IMR-90 (cell line): Measurements from ENCODE around the gene DDI2. TPM values are rescaled to one million over a fixed set of nuclear protein-coding genes. Genes with fewer than 3 reads are reported as not detected.

Source experiments
- ATAC-seq: fragments of 200-7000 bp; cut with Tn5 transposase; 2 replicates; pipeline ENCODE4 v1.9.1; 2020; ENCODE audit warnings: low read depth, mild to moderate bottlenecking, moderate library complexity
- BruUV-seq: library from RNA; stranded (reverse); fragments of 400-500 nt; replicated peaks from 2 replicates; lab custom pipeline; 2021; lab: Mats Ljungman, UMichigan
- CTCF ChIA-PET: fragments of 300-600 bp; formaldehyde crosslinking; extraction: SDS; loops from one replicate; lab custom pipeline; 2021; ENCODE audit warnings: antibody characterized with exemption; lab: Yijun Ruan, JAX
- POLR2A ChIA-PET: fragments of 300-600 bp; sonication (Branson Sonifier 250); formaldehyde crosslinking; loops from one replicate; lab custom pipeline; 2022; ENCODE audit warnings: antibody characterized with exemption; ENCODE audit not compliant: unreplicated experiment; lab: Charles Lee
- DNase-seq: peaks from one replicate; pipeline ENCODE4 v3.0.0; 2013
- H2AFZ ChIP-seq: replicated peaks from 2 replicates; pipeline ENCODE3; 2013; ENCODE audit warnings: low read length, mild to moderate bottlenecking; ENCODE audit not compliant: poor library complexity
- H2AK5ac ChIP-seq: 2 replicates; pipeline ENCODE4 v1.6.1; 2013; ENCODE audit warnings: low read depth, low read length, inconsistent platforms
- H2AK9ac ChIP-seq: replicated peaks from 2 replicates; pipeline ENCODE3; 2013; ENCODE audit warnings: mild to moderate bottlenecking, low read depth, low read length, moderate library complexity; ENCODE audit not compliant: poor library complexity
- H2BK120ac ChIP-seq: 2 replicates; pipeline ENCODE4 v1.6.1; 2013; ENCODE audit warnings: low read depth, low read length, inconsistent platforms
- H2BK15ac ChIP-seq: 3 replicates; pipeline ENCODE4 v1.6.1; 2013; ENCODE audit warnings: low read depth, low read length, inconsistent platforms
- H2BK20ac ChIP-seq: 2 replicates; pipeline ENCODE4 v1.6.1; 2013; ENCODE audit warnings: low read depth, mild to moderate bottlenecking, inconsistent platforms, low read length, moderate library complexity
- H2BK5ac ChIP-seq: 2 replicates; pipeline ENCODE4 v1.6.1; 2013; ENCODE audit warnings: mild to moderate bottlenecking, low read depth, low read length, inconsistent platforms; ENCODE audit not compliant: poor library complexity, severe bottlenecking
- H3K14ac ChIP-seq: replicated peaks from 2 replicates; pipeline ENCODE4 v1.6.1; 2013; ENCODE audit warnings: low read depth, low read length, inconsistent platforms
- H3K18ac ChIP-seq: 2 replicates; pipeline ENCODE4 v1.6.1; 2013; ENCODE audit warnings: low read depth, low read length, control low read depth
- H3K23ac ChIP-seq: 2 replicates; pipeline ENCODE4 v1.6.1; 2013; ENCODE audit warnings: low read depth, low read length, inconsistent platforms
- H3K27ac ChIP-seq: 2 replicates; pipeline ENCODE4 v1.5.1; 2013; ENCODE audit warnings: mild to moderate bottlenecking, control low read depth, low read length; ENCODE audit not compliant: insufficient read depth
- H3K27me3 ChIP-seq: 2 replicates; pipeline ENCODE4 v1.6.1; 2013; ENCODE audit warnings: low read length; ENCODE audit not compliant: control insufficient read depth, insufficient read depth
- H3K36me3 ChIP-seq: 2 replicates; pipeline ENCODE4 v1.6.1; 2013; ENCODE audit warnings: low read length, mixed read lengths; ENCODE audit not compliant: control insufficient read depth, insufficient read depth
- H3K4ac ChIP-seq: 2 replicates; pipeline ENCODE4 v1.6.1; 2013; ENCODE audit warnings: low read depth, low read length, inconsistent platforms
- H3K4me1 ChIP-seq: 2 replicates; pipeline ENCODE4 v1.6.1; 2013; ENCODE audit warnings: low read length, mixed read lengths; ENCODE audit not compliant: control insufficient read depth, insufficient read depth
- H3K4me2 ChIP-seq: 2 replicates; pipeline ENCODE4 v1.6.1; 2013; ENCODE audit warnings: low read depth, mild to moderate bottlenecking, control low read depth, low read length, moderate library complexity
- H3K4me3 ChIP-seq: 2 replicates; pipeline ENCODE4 v1.5.1; 2013; ENCODE audit warnings: low read depth, mild to moderate bottlenecking, control low read depth, low read length, moderate library complexity; ENCODE audit not compliant: insufficient read depth
- H3K56ac ChIP-seq: 2 replicates; pipeline ENCODE4 v1.6.1; 2013; ENCODE audit warnings: low read length, inconsistent platforms; ENCODE audit not compliant: insufficient read depth; ENCODE audit errors: extremely low read depth
- H3K79me1 ChIP-seq, 2 experiments: 2 replicates each; pipeline ENCODE4 v1.6.1; 2013; ENCODE audit warnings: low read length in 2 of 2, inconsistent platforms in 1 of 2, low read depth in 1 of 2
- H3K9ac ChIP-seq: 2 replicates; pipeline ENCODE4 v1.6.1; 2013; ENCODE audit warnings: low read depth, low read length, control low read depth
- H3K9me1 ChIP-seq: 2 replicates; pipeline ENCODE4 v1.6.1; 2013; ENCODE audit warnings: low read length, inconsistent platforms; ENCODE audit not compliant: insufficient read depth
- H3K9me3 ChIP-seq: 2 replicates; pipeline ENCODE4 v1.6.1; 2013; ENCODE audit warnings: low read length; ENCODE audit not compliant: control insufficient read depth, insufficient read depth
- H4K20me1 ChIP-seq: 2 replicates; pipeline ENCODE4 v1.6.1; 2013; ENCODE audit warnings: low read length, inconsistent platforms; ENCODE audit not compliant: insufficient read depth
- H4K5ac ChIP-seq: 2 replicates; pipeline ENCODE4 v1.6.1; 2013; ENCODE audit warnings: mild to moderate bottlenecking, low read depth, low read length, control low read depth
- H4K8ac ChIP-seq, 2 experiments: 2 replicates each; pipeline ENCODE4 v1.6.1; 2013; ENCODE audit warnings: low read depth in 2 of 2, low read length in 2 of 2, control low read depth in 1 of 2, inconsistent platforms in 1 of 2
- H4K91ac ChIP-seq: 2 replicates; pipeline ENCODE4 v1.6.1; 2013; ENCODE audit warnings: low read depth, low read length, inconsistent platforms; ENCODE audit not compliant: insufficient read depth
- CEBPB ChIP-seq: IDR thresholded peaks from 2 replicates; pipeline ENCODE4 v1.6.1; 2012; ENCODE audit warnings: low read depth, low read length, improper control_type of control experiment
- CHD1 ChIP-seq: IDR thresholded peaks from 2 replicates; pipeline ENCODE4 v1.6.1; 2012; ENCODE audit warnings: low read depth, low read length, improper control_type of control experiment
- CTCF ChIP-seq: conservative IDR thresholded peaks from 2 replicates; pipeline ENCODE4 v1.5.1; 2012; ENCODE audit warnings: mild to moderate bottlenecking, low read depth, low read length, improper control_type of control experiment
- ELK1 ChIP-seq: fragments of 150-350 bp; IDR thresholded peaks from 2 replicates; pipeline ENCODE4 v1.6.1; 2016; ENCODE audit warnings: low read depth, mild to moderate bottlenecking, low read length, moderate library complexity, borderline replicate concordance
- FOS ChIP-seq: fragments of 150-350 bp; IDR thresholded peaks from 2 replicates; pipeline ENCODE4 v1.6.1; 2016; ENCODE audit warnings: low read depth, low read length
- MAFK ChIP-seq: IDR thresholded peaks from 2 replicates; pipeline ENCODE4 v1.6.1; 2012; ENCODE audit warnings: low read depth, low read length, improper control_type of control experiment
- MAZ ChIP-seq: IDR thresholded peaks from 2 replicates; pipeline ENCODE4 v1.6.1; 2012; ENCODE audit warnings: low read depth, mild to moderate bottlenecking, low read length, improper control_type of control experiment, moderate library complexity, borderline replicate concordance
- NFE2L2 ChIP-seq: fragments of 150-350 bp; IDR thresholded peaks from 2 replicates; pipeline ENCODE4 v1.6.1; 2016; ENCODE audit warnings: low read depth, mild to moderate bottlenecking, low read length
- POLR2A ChIP-seq: IDR thresholded peaks from 2 replicates; pipeline ENCODE4 v1.6.1; 2012; ENCODE audit warnings: mild to moderate bottlenecking, low read depth, low read length
- RAD21 ChIP-seq: IDR thresholded peaks from 2 replicates; pipeline ENCODE4 v1.6.1; 2012; ENCODE audit warnings: low read length, improper control_type of control experiment
- RCOR1 ChIP-seq: IDR thresholded peaks from 2 replicates; pipeline ENCODE4 v1.6.1; 2012; ENCODE audit warnings: mild to moderate bottlenecking, low read length, improper control_type of control experiment; ENCODE audit not compliant: insufficient replicate concordance
- SMC3 ChIP-seq: fragments of 150-350 bp; IDR thresholded peaks from 2 replicates; pipeline ENCODE4 v1.6.1; 2016; ENCODE audit warnings: low read depth, mild to moderate bottlenecking, antibody characterized with exemption, low read length, moderate library complexity
- WGBS, 2 experiments: methylation state at CpG; one replicate each; pipeline versions ENCODE4 v1.1.5 to v1.1.7; 2013; ENCODE audit warnings: missing lambda C conversion rate in 2 of 2; ENCODE audit not compliant: insufficient read length in 1 of 2; ENCODE audit errors: extremely low coverage in 2 of 2; 5-methylcytosine and 5-hydroxymethylcytosine counted together
- dilution Hi-C: fragments of 300-500 bp; cut with HindIII; formaldehyde crosslinking; loops from one replicate; pipeline ENCODE4 v1.14.3; 2018; ENCODE audit warnings: low sequenced_read_pairs; ENCODE audit not compliant: unreplicated experiment
- in situ Hi-C: fragments of 300-500 bp; cut with MboI; formaldehyde crosslinking; loops from 3 replicates; pipeline ENCODE4 v1.14.3; 2019; ENCODE audit warnings: low sequenced_read_pairs, inconsistent platforms, mixed read lengths
- intact Hi-C: fragments of 100-400 bp; cut with micrococcal nuclease; formaldehyde crosslinking; loops from 2 replicates; pipeline ENCODE4 v1.10.0; 2022
- polyA plus RNA-seq, 3 experiments: library from polyadenylated mRNA; depleted of rRNA; stranded (reverse); fragments of >200 nt; gene quantifications; 2 replicates each; pipeline ENCODE4 v1.2.3, GENCODE V29; 2012; ENCODE audit warnings: low replicate concordance in 1 of 3
- total RNA-seq: library from RNA; depleted of rRNA; stranded (reverse); fragments of >200 nt; gene quantifications from 2 replicates; pipeline ENCODE4 v1.2.3, GENCODE V29; 2012
- TF ChIP-seq, protein P1 (sequence below): fragments of 150-350 bp; IDR thresholded peaks from 2 replicates; pipeline ENCODE4 v1.6.1; 2017; ENCODE audit warnings: mild to moderate bottlenecking, antibody characterized with exemption, low read length, low read depth

The DDI2 gene
- total and polyA plus RNA-seq, 2 of the 4 experiments (the other 2 are of a cell fraction), result 6.0 to 13.4 TPM

DNA sequence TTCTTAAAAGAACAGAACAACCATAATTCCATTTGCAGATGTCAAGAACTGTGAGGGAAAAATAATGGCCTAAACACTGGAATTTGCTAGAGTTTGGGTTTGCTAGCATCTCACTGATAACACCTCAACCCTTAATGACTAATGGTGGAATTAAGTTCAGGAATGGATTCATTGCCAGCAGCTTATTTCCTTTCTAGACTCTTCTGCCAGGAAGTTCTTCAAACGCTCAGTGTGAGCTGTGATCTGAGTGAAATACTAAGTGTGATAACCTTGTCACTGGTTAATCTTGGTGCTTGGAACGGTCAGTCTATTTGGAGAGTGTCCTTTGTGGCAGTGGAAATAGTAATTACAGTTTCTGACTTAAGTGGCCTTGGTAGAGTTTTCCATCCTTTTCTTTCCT is 45.2 kb downstream of the DDI2 start:
- no peak for DNase-seq
- CTCF ChIA-PET, result no interaction called here
- dilution Hi-C loops, result no loop called here
- no peak overlapping the region for H2BK120ac ChIP-seq
- peaks cover 20 to 23% of the 10 kb centered on the region in 2 experiments; a peak in 3 of 4 replicates for H3K79me1 ChIP-seq
- peaks cover 3% of the 10 kb centered on the region; the same call in 1 of the 2 replicates for H3K9me1 ChIP-seq
- H2AFZ ChIP-seq, result no peak overlapping the region
- no peak overlapping the region for H2BK15ac ChIP-seq
- H4K8ac ChIP-seq, result no peak overlapping the region
- no peak for TF ChIP-seq MAFK
- no peak for TF ChIP-seq FOS
- TF ChIP-seq, protein P1, sequence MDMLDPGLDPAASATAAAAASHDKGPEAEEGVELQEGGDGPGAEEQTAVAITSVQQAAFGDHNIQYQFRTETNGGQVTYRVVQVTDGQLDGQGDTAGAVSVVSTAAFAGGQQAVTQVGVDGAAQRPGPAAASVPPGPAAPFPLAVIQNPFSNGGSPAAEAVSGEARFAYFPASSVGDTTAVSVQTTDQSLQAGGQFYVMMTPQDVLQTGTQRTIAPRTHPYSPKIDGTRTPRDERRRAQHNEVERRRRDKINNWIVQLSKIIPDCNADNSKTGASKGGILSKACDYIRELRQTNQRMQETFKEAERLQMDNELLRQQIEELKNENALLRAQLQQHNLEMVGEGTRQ, result no peak
- TF ChIP-seq RCOR1, result no peak
- TF ChIP-seq CHD1, result no peak
- no peak for TF ChIP-seq MAZ
- TF ChIP-seq RAD21, result no peak
- TF ChIP-seq NFE2L2, result no peak
- no peak for TF ChIP-seq SMC3
- TF ChIP-seq CEBPB, result no peak
- TF ChIP-seq CTCF, result no peak
- TF ChIP-seq POLR2A, result no peak
- no peak for TF ChIP-seq ELK1
- WGBS, 2 experiments, result no CpG with 5 or more reads among the region's 2 CpGs
- in situ Hi-C loops, result no loop called here
- no peak overlapping the region for H3K27ac ChIP-seq
- no peaks in the 10 kb centered on the region for H3K27me3 ChIP-seq
- no peak overlapping the region for H2AK9ac ChIP-seq
- H3K9me3 ChIP-seq, result no peaks in the 10 kb centered on the region
- H2AK5ac ChIP-seq, result no peak overlapping the region
- POLR2A ChIA-PET, result no interaction called here
- H3K4me1 ChIP-seq, result no peaks in the 10 kb centered on the region
- H4K20me1 ChIP-seq, result no peaks in the 10 kb centered on the region
- no peak for ATAC-seq
- H3K4ac ChIP-seq, result no peak overlapping the region
- H3K56ac ChIP-seq, result no peak overlapping the region
- H3K4me3 ChIP-seq, result no peak overlapping the region
- no peak overlapping the region for H3K14ac ChIP-seq
- intact Hi-C loops, result loop anchor here (5.0 kb wide), 1 partner anchor 35 kb away; no protein-coding TSS in a partner anchor
- no peak overlapping the region for H4K5ac ChIP-seq
- peaks cover 12% of the 10 kb centered on the region for H3K36me3 ChIP-seq
- H3K4me2 ChIP-seq, result no peak overlapping the region
- H3K9ac ChIP-seq, result no peak overlapping the region
- H2BK20ac ChIP-seq, result no peak overlapping the region
- BruUV-seq, result no TSS peak
- H2BK5ac ChIP-seq, result no peak overlapping the region
- no peak overlapping the region for H4K91ac ChIP-seq
- no peak overlapping the region for H3K23ac ChIP-seq
- H3K18ac ChIP-seq, result no peak overlapping the region
